ENCODE data around the gene C5orf46. TPM values are rescaled to one million over a fixed set of nuclear protein-coding genes. Genes with fewer than 3 reads are reported as not detected.

C5orf46 gene
- total and polyA plus RNA-seq, 7 experiments from 2014 or later: not detected

GRCh38 chr5:147913786-147914185 is 7.4 kb upstream of the C5orf46 start:
- Mint-ChIP-seq H3K36me3 (no peaks in the 10 kb centered on the region), H3K4me3 (no peak overlapping the region), H3K4me1 (no peaks in the 10 kb centered on the region), H3K27me3 (peaks cover 0 to 18% (median 4%) of the 10 kb centered on the region in 5 donors), H3K9me3 (peaks cover 0 to 1% (median 0%) of the 10 kb centered on the region in 11 donors), H3K27ac (no peak overlapping the region)
- no peak for DNase-seq
- Histone ChIP-seq H3K4me3 (ENCODE audit: low read length) (no peak overlapping the region), H3K9me3 (ENCODE audit: control insufficient read depth in 2 of 3, low read length in 3 of 3) (no peaks in the 10 kb centered on the region), H3K27me3 (ENCODE audit: control insufficient read depth in 2 of 2, insufficient read depth in 2 of 2, low read length in 2 of 2) (peaks cover 0 to 3% of the 10 kb centered on the region in 2 donors), H3K36me3 (ENCODE audit: control insufficient read depth in 2 of 3, insufficient read depth in 3 of 3, low read length in 3 of 3) (no peaks in the 10 kb centered on the region), H3K27ac (ENCODE audit: low read depth, low read length) (no peak overlapping the region), H3K4me1 (ENCODE audit: control insufficient read depth in 2 of 2, insufficient read depth in 2 of 2, low read length in 2 of 2) (no peaks in the 10 kb centered on the region)
- intact Hi-C loops (cut with micrococcal nuclease): no loop called here
- CTCF ChIA-PET: no interaction called here
- no peak for ATAC-seq
- POLR2A ChIA-PET: no interaction called here

GRCh38 chr5:147912011-147912410 is 5.7 kb upstream of the C5orf46 start:
- Mint-ChIP-seq H3K27ac (no peak overlapping the region), H3K9me3 (peaks cover 0 to 5% (median 0%) of the 10 kb centered on the region in 11 donors), H3K27me3 (peaks cover 0 to 18% (median 4%) of the 10 kb centered on the region in 5 donors), H3K36me3 (no peaks in the 10 kb centered on the region), H3K4me1 (no peaks in the 10 kb centered on the region), H3K4me3 (no peak overlapping the region)
- Histone ChIP-seq H3K4me1 (ENCODE audit: control insufficient read depth in 2 of 2, insufficient read depth in 2 of 2, low read length in 2 of 2) (no peaks in the 10 kb centered on the region), H3K9me3 (ENCODE audit: control insufficient read depth in 2 of 3, low read length in 3 of 3) (no peaks in the 10 kb centered on the region), H3K27me3 (ENCODE audit: control insufficient read depth in 2 of 2, insufficient read depth in 2 of 2, low read length in 2 of 2) (peaks cover 0 to 3% of the 10 kb centered on the region in 2 donors), H3K4me3 (ENCODE audit: low read length) (no peak overlapping the region), H3K27ac (ENCODE audit: low read depth, low read length) (no peak overlapping the region), H3K36me3 (ENCODE audit: control insufficient read depth in 2 of 3, insufficient read depth in 3 of 3, low read length in 3 of 3) (no peaks in the 10 kb centered on the region)
- intact Hi-C loops (cut with micrococcal nuclease): no loop called here
- no peak for DNase-seq
- POLR2A ChIA-PET: no interaction called here
- no peak for ATAC-seq
- CTCF ChIA-PET: no interaction called here

- Histone ChIP-seq H3K4me3 (ENCODE audit: low read length) (no peak overlapping the region), H3K9me3 (ENCODE audit: control insufficient read depth in 2 of 3, low read length in 3 of 3) (no peaks in the 10 kb centered on the region), H3K27ac (ENCODE audit: low read depth, low read length) (no peak overlapping the region), H3K4me1 (ENCODE audit: control insufficient read depth in 2 of 2, insufficient read depth in 2 of 2, low read length in 2 of 2) (no peaks in the 10 kb centered on the region), H3K36me3 (ENCODE audit: control insufficient read depth in 2 of 3, insufficient read depth in 3 of 3, low read length in 3 of 3) (no peaks in the 10 kb centered on the region), H3K27me3 (ENCODE audit: control insufficient read depth in 2 of 2, insufficient read depth in 2 of 2, low read length in 2 of 2) (peaks cover 0 to 3% of the 10 kb centered on the region in 2 donors)
- H3K36me3 Mint-ChIP-seq: no peaks in the 10 kb centered on the region
- intact Hi-C loops (cut with micrococcal nuclease): no loop called here
- no peaks in the 10 kb centered on the region for H3K4me1 Mint-ChIP-seq
- no peak for ATAC-seq
- H3K4me3 Mint-ChIP-seq: no peak overlapping the region
- H3K27me3 Mint-ChIP-seq: peaks cover 0 to 18% (median 3%) of the 10 kb centered on the region in 5 donors
- no peak for DNase-seq
- no peak overlapping the region for H3K27ac Mint-ChIP-seq
- ChIA-PET CTCF (no interaction called here), POLR2A (no interaction called here)
- H3K9me3 Mint-ChIP-seq: peaks cover 0 to 5% (median 0%) of the 10 kb centered on the region in 11 donors
These were observed 5.1 kb upstream of the C5orf46 start for GRCh38 chr5:147911427-147911826.

- H3K27me3 Mint-ChIP-seq: no peaks in the 10 kb centered on the region
- intact Hi-C loops (cut with micrococcal nuclease): no loop called here
- H3K27ac ChIP-seq (ENCODE audit: low read depth, low read length): no peak overlapping the region
- no peak overlapping the region for H3K4me3 Mint-ChIP-seq
- H3K9me3 Mint-ChIP-seq: peaks cover 0 to 7% (median 0%) of the 10 kb centered on the region in 11 donors
- no peaks in the 10 kb centered on the region for H3K36me3 Mint-ChIP-seq
- H3K4me3 ChIP-seq (ENCODE audit: low read length): no peak overlapping the region
- no peaks in the 10 kb centered on the region for H3K9me3 ChIP-seq (ENCODE audit: control insufficient read depth in 2 of 3, low read length in 3 of 3)
- ChIA-PET POLR2A (no interaction called here), CTCF (no interaction called here)
- no peaks in the 10 kb centered on the region for H3K4me1 Mint-ChIP-seq
- H3K36me3 ChIP-seq (ENCODE audit: control insufficient read depth in 2 of 3, insufficient read depth in 3 of 3, low read length in 3 of 3): no peaks in the 10 kb centered on the region
- DNase-seq (no peak), ATAC-seq (no peak)
- no peaks in the 10 kb centered on the region for H3K27me3 ChIP-seq (ENCODE audit: control insufficient read depth in 2 of 2, insufficient read depth in 2 of 2, low read length in 2 of 2)
- no peak overlapping the region for H3K27ac Mint-ChIP-seq
- no peaks in the 10 kb centered on the region for H3K4me1 ChIP-seq (ENCODE audit: control insufficient read depth in 2 of 2, insufficient read depth in 2 of 2, low read length in 2 of 2)
These were observed 2.2 kb downstream of the C5orf46 start for GRCh38 chr5:147904110-147904509.

GRCh38 chr5:147902609-147903115 is 3.7 kb downstream of the C5orf46 start:
- CTCF ChIA-PET: no interaction called here
- Mint-ChIP-seq H3K36me3 (no peaks in the 10 kb centered on the region), H3K27ac (no peak overlapping the region), H3K4me1 (no peaks in the 10 kb centered on the region), H3K27me3 (peaks cover 0 to 8% (median 0%) of the 10 kb centered on the region in 5 donors), H3K9me3 (peaks cover 0 to 7% (median 0%) of the 10 kb centered on the region in 11 donors), H3K4me3 (no peak overlapping the region)
- Histone ChIP-seq H3K4me3 (ENCODE audit: low read length) (no peak overlapping the region), H3K9me3 (ENCODE audit: control insufficient read depth in 2 of 3, low read length in 3 of 3) (no peaks in the 10 kb centered on the region), H3K36me3 (ENCODE audit: control insufficient read depth in 2 of 3, insufficient read depth in 3 of 3, low read length in 3 of 3) (no peaks in the 10 kb centered on the region), H3K27ac (ENCODE audit: low read depth, low read length) (no peak overlapping the region), H3K4me1 (ENCODE audit: control insufficient read depth in 2 of 2, insufficient read depth in 2 of 2, low read length in 2 of 2) (no peaks in the 10 kb centered on the region), H3K27me3 (ENCODE audit: control insufficient read depth in 2 of 2, insufficient read depth in 2 of 2, low read length in 2 of 2) (no peaks in the 10 kb centered on the region)
- no peak for ATAC-seq
- no peak for DNase-seq
- POLR2A ChIA-PET: no interaction called here
- intact Hi-C loops (cut with micrococcal nuclease): no loop called here

- Mint-ChIP-seq H3K4me1 (no peaks in the 10 kb centered on the region), H3K9me3 (peaks cover 0 to 3% (median 0%) of the 10 kb centered on the region in 11 donors), H3K27me3 (peaks cover 0 to 8% (median 0%) of the 10 kb centered on the region in 5 donors), H3K27ac (no peak overlapping the region), H3K4me3 (no peak overlapping the region), H3K36me3 (no peaks in the 10 kb centered on the region)
- Histone ChIP-seq H3K27ac (ENCODE audit: low read depth, low read length) (no peak overlapping the region), H3K27me3 (ENCODE audit: control insufficient read depth in 2 of 2, insufficient read depth in 2 of 2, low read length in 2 of 2) (no peaks in the 10 kb centered on the region), H3K36me3 (ENCODE audit: control insufficient read depth in 2 of 3, insufficient read depth in 3 of 3, low read length in 3 of 3) (no peaks in the 10 kb centered on the region), H3K4me1 (ENCODE audit: control insufficient read depth in 2 of 2, insufficient read depth in 2 of 2, low read length in 2 of 2) (no peaks in the 10 kb centered on the region), H3K9me3 (ENCODE audit: control insufficient read depth in 2 of 3, low read length in 3 of 3) (no peaks in the 10 kb centered on the region), H3K4me3 (ENCODE audit: low read length) (no peak overlapping the region)
- POLR2A ChIA-PET: no interaction called here
- ATAC-seq (no peak), DNase-seq (no peak)
- CTCF ChIA-PET: no interaction called here
- intact Hi-C loops (cut with micrococcal nuclease): no loop called here
These were observed 4.7 kb downstream of the C5orf46 start for GRCh38 chr5:147901599-147902039.

- H3K27ac ChIP-seq (ENCODE audit: low read depth, low read length): no peak overlapping the region
- POLR2A ChIA-PET: no interaction called here
- no peak for ATAC-seq
- H3K4me3 ChIP-seq (ENCODE audit: low read length): no peak overlapping the region
- no peaks in the 10 kb centered on the region for H3K36me3 ChIP-seq (ENCODE audit: control insufficient read depth in 2 of 3, insufficient read depth in 3 of 3, low read length in 3 of 3)
- no peak overlapping the region for H3K4me3 Mint-ChIP-seq
- H3K9me3 ChIP-seq (ENCODE audit: control insufficient read depth in 2 of 3, low read length in 3 of 3): no peaks in the 10 kb centered on the region
- H3K36me3 Mint-ChIP-seq: no peaks in the 10 kb centered on the region
- H3K27ac Mint-ChIP-seq: no peak overlapping the region
- no peak for DNase-seq
- peaks cover 0 to 3% (median 0%) of the 10 kb centered on the region in 11 donors for H3K9me3 Mint-ChIP-seq
- CTCF ChIA-PET: no interaction called here
- no peaks in the 10 kb centered on the region for H3K27me3 ChIP-seq (ENCODE audit: control insufficient read depth in 2 of 2, insufficient read depth in 2 of 2, low read length in 2 of 2)
- peaks cover 0 to 8% (median 5%) of the 10 kb centered on the region in 5 donors for H3K27me3 Mint-ChIP-seq
- intact Hi-C loops (cut with micrococcal nuclease): no loop called here
- H3K4me1 ChIP-seq (ENCODE audit: control insufficient read depth in 2 of 2, insufficient read depth in 2 of 2, low read length in 2 of 2): no peaks in the 10 kb centered on the region
- no peaks in the 10 kb centered on the region for H3K4me1 Mint-ChIP-seq
These were observed 7.4 kb downstream of the C5orf46 start for GRCh38 chr5:147898875-147899401.
